HepG2 (cell line): ENCODE data around the gene SRXN1. TPM values are rescaled to one million over a fixed set of nuclear protein-coding genes. Genes with fewer than 3 reads are reported as not detected.

Experiments
- ATAC-seq: fragments of 200-7000 bp; cut with Tn5 transposase; 3 replicates; pipeline ENCODE4 v1.9.1; 2020; ENCODE audit warnings: mild to moderate bottlenecking, moderate library complexity
- Bru-seq: library from RNA; stranded (reverse); fragments of 400-500 nt; gene quantifications from one replicate; lab custom pipeline; 2021; lab: Mats Ljungman, UMichigan
- BruChase-seq, 2 experiments: library from RNA; stranded (reverse); fragments of 400-500 nt; gene quantifications; one replicate each; lab custom pipeline; 2021; lab: Mats Ljungman, UMichigan
- BruUV-seq: library from RNA; stranded (reverse); fragments of 400-500 nt; replicated peaks from 2 replicates; lab custom pipeline; 2021; lab: Mats Ljungman, UMichigan
- CTCF ChIA-PET: fragments of 300-600 bp; formaldehyde crosslinking; extraction: SDS; loops from one replicate; lab custom pipeline; 2021; ENCODE audit warnings: low total read pairs, inconsistent platforms, low intra/inter-chr PET ratio; lab: Yijun Ruan, JAX
- POLR2A ChIA-PET: fragments of 350-600 bp; sonication (Branson Sonifier 250); formaldehyde crosslinking; loops from one replicate; lab custom pipeline; 2020; ENCODE audit warnings: antibody characterized with exemption, inconsistent platforms; lab: Yijun Ruan, JAX
- DNase-seq: peaks from one replicate; pipeline ENCODE4 v3.0.0-alpha.2; 2015; ENCODE audit warnings: low spot score
- FAIRE-seq: peaks from 3 replicates; lab custom pipeline; 2011; peaks lifted over from hg19 to GRCh38; lab: Jason Lieb, UNC
- H2AFZ ChIP-seq: one replicate; pipeline ENCODE4 v1.6.1; 2011; ENCODE audit warnings: low read length, inconsistent platforms
- H3K27ac ChIP-seq: fragments of 300-600 bp; 3 replicates; pipeline ENCODE4 v1.8.0; 2011; ENCODE audit warnings: mixed run types, mild to moderate bottlenecking, mixed read lengths, low read length, inconsistent platforms; ENCODE audit not compliant: insufficient read depth; ENCODE audit errors: extremely low read length
- H3K27me3 ChIP-seq, 2 experiments: fragments of 200-600 bp in 1 of 2; 2 replicates in 1 of 2; 3 replicates in 1 of 2; pipeline versions ENCODE4 v1.6.0 to v1.8.0; 2011; ENCODE audit warnings: low read length in 2 of 2, mild to moderate bottlenecking in 2 of 2, moderate library complexity in 2 of 2, inconsistent platforms in 1 of 2; ENCODE audit not compliant: insufficient read depth in 2 of 2, control insufficient read depth in 1 of 2
- H3K36me3 ChIP-seq, 2 experiments: fragments of 200-600 bp in 1 of 2; replicated peaks in 1 of 2; 2 replicates in 1 of 2; 3 replicates in 1 of 2; pipeline versions ENCODE4 v1.5.1 to v1.8.0; 2011; ENCODE audit warnings: low read length in 2 of 2, inconsistent platforms in 1 of 2; ENCODE audit not compliant: insufficient read depth in 2 of 2, control insufficient read depth in 1 of 2
- H3K4me1 ChIP-seq: 2 replicates; pipeline ENCODE4 v1.5.1; 2012; ENCODE audit warnings: low read length, inconsistent platforms; ENCODE audit not compliant: insufficient read depth
- H3K4me2 ChIP-seq: 2 replicates; pipeline ENCODE4 v1.6.0; 2011; ENCODE audit warnings: low read depth, low read length, inconsistent platforms
- H3K4me3 ChIP-seq, 3 experiments: fragments of 200-600 bp in 1 of 3; sonication (generic), shearing (Covaris generic) in 1 of 3; replicated peaks in 1 of 3; 2 replicates each; pipeline ENCODE4 v1.5.1; 2011 to 2016; ENCODE audit warnings: low read length in 3 of 3, inconsistent platforms in 2 of 3, low read depth in 2 of 3, mild to moderate bottlenecking in 2 of 3, control low read depth in 1 of 3, mixed read lengths in 1 of 3; ENCODE audit not compliant: insufficient read depth in 1 of 3
- H3K79me2 ChIP-seq: one replicate; pipeline ENCODE4 v1.6.1; 2011; ENCODE audit warnings: low read length, inconsistent platforms; ENCODE audit not compliant: insufficient read depth
- H3K9ac ChIP-seq: 2 replicates; pipeline ENCODE4 v1.6.0; 2011; ENCODE audit warnings: mild to moderate bottlenecking, low read depth, low read length, inconsistent platforms; ENCODE audit not compliant: insufficient read depth
- H3K9me3 ChIP-seq: 2 replicates; pipeline ENCODE4 v1.5.1; 2012; ENCODE audit warnings: mild to moderate bottlenecking, low read length
- H4K20me1 ChIP-seq: 2 replicates; pipeline ENCODE4 v1.6.0; 2011; ENCODE audit warnings: inconsistent platforms, mild to moderate bottlenecking, low read length, moderate library complexity; ENCODE audit not compliant: insufficient read depth
- IRX3 ChIP-seq: sonication (generic); formaldehyde crosslinking; IDR thresholded peaks from 2 replicates; pipeline ENCODE4 v1.8.1; 2023; ENCODE audit warnings: mild to moderate bottlenecking, low read depth, missing genetic modification reagents, borderline replicate concordance
- RAD51 ChIP-seq: fragments of 450-650 bp; IDR thresholded peaks from 2 replicates; pipeline ENCODE4 v1.6.1; 2016; ENCODE audit warnings: borderline replicate concordance
- SIN3B ChIP-seq: fragments of 150-350 bp; IDR thresholded peaks from 2 replicates; pipeline ENCODE4 v1.6.1; 2014; ENCODE audit warnings: low read length
- TP53 ChIP-seq: sonication (generic); formaldehyde crosslinking; conservative IDR thresholded peaks from 2 replicates; pipeline ENCODE4 v1.4.0; 2020; ENCODE audit warnings: missing genetic modification reagents
- ZNF124 ChIP-seq: sonication (generic); formaldehyde crosslinking; IDR thresholded peaks from 2 replicates; pipeline ENCODE4 v1.4.0; 2020; ENCODE audit warnings: missing genetic modification reagents
- ZNF660 ChIP-seq: sonication (generic); formaldehyde crosslinking; IDR thresholded peaks from 2 replicates; pipeline ENCODE4 v1.5.1; 2020; ENCODE audit warnings: mild to moderate bottlenecking, low read depth, missing genetic modification reagents, borderline replicate concordance
- WGBS: methylation state at CpG from one replicate; pipeline ENCODE4 v1.1.6; 2017; ENCODE audit warnings: low lambda C conversion rate; 5-methylcytosine and 5-hydroxymethylcytosine counted together
- in situ Hi-C: cut with HindIII; loops from 2 replicates; pipeline ENCODE4 v1.10.0; 2017; ENCODE audit warnings: low pct_unique_long_range_greater_than_20kb; ENCODE audit not compliant: extremely low pct_ligation_motif_present
- intact Hi-C: fragments of 100-400 bp; cut with micrococcal nuclease; formaldehyde crosslinking; loops from one replicate; pipeline ENCODE4 v1.10.0; 2022; ENCODE audit not compliant: unreplicated experiment
- long read RNA-seq, 2 experiments: library from RNA in 1 of 2; library from polyadenylated mRNA in 1 of 2; stranded (forward) in 1 of 2; unstranded in 1 of 2; transcript quantifications; one replicate each; pipeline ENCODE4 v2.0.0, GENCODE V29; 2019 to 2022
- polyA minus RNA-seq, 3 experiments: library from RNA; depleted of rRNA, polyadenylated mRNA; stranded (reverse); fragments of >200 nt; gene quantifications; 2 replicates each; pipeline ENCODE4 v1.2.3, GENCODE V29; 2011; ENCODE audit warnings: low replicate concordance in 1 of 3
- polyA plus RNA-seq, 8 experiments: library from polyadenylated mRNA; depleted of rRNA in 3 of 8; stranded (reverse) in 7 of 8; unstranded in 1 of 8; fragments of >200 nt; fragmentation: Illumina TruSeq in 4 of 8; extraction: Trizol in 4 of 8; gene quantifications; 2 replicates each; pipeline versions ENCODE4 v1.2.1 to v1.2.3, GENCODE V29; 2011 to 2016; ENCODE audit warnings: low read depth in 4 of 8, missing spikeins in 1 of 8, mixed read lengths in 1 of 8; ENCODE audit not compliant: insufficient read depth in 1 of 8
- total RNA-seq, 5 experiments: library from RNA; depleted of rRNA; stranded (reverse); fragments of >200 nt; fragmentation: Illumina TruSeq; extraction: Trizol; gene quantifications; 2 replicates each; pipeline ENCODE4 v1.2.3, GENCODE V29; 2016; ENCODE audit warnings: low read depth in 1 of 5
- TF ChIP-seq, protein P1 (sequence below), 2 experiments: sonication (generic) in 1 of 2; formaldehyde crosslinking in 1 of 2; IDR thresholded peaks; 2 replicates each; pipeline versions ENCODE4 v1.4.0 to v1.6.1; 2018 to 2020; ENCODE audit warnings: missing genetic modification reagents in 2 of 2, borderline replicate concordance in 1 of 2, low read depth in 1 of 2, mild to moderate bottlenecking in 1 of 2, missing biosample characterization in 1 of 2
- TF ChIP-seq, protein P2 (sequence below): sonication (generic); formaldehyde crosslinking; conservative IDR thresholded peaks from 2 replicates; pipeline ENCODE4 v1.5.0; 2020; ENCODE audit warnings: missing genetic modification reagents
- TF ChIP-seq, protein P3 (sequence below): sonication (generic); formaldehyde crosslinking; IDR thresholded peaks from 2 replicates; pipeline ENCODE4 v1.4.0; 2020; ENCODE audit warnings: missing genetic modification reagents, borderline replicate concordance

The SRXN1 gene
- 87.7 and 98.2 TPM in 2 replicates for total RNA-seq (2016; rRNA removed; fragmentation: Illumina TruSeq; extraction: Trizol)
- total RNA-seq (2016; cell fraction: cytosol; rRNA removed; fragmentation: Illumina TruSeq; extraction: Trizol; ENCODE audit: low read depth), result 26.2 and 26.7 TPM in 2 replicates
- 85.6 and 95.5 TPM in 2 replicates for total RNA-seq (2016; cell fraction: insoluble cytoplasmic fraction; rRNA removed; fragmentation: Illumina TruSeq; extraction: Trizol)
- total RNA-seq (2016; cell fraction: membrane; rRNA removed; fragmentation: Illumina TruSeq; extraction: Trizol), result 86.8 and 92.3 TPM in 2 replicates
- 37.3 and 40.4 TPM in 2 replicates for total RNA-seq (2016; cell fraction: nucleus; rRNA removed; fragmentation: Illumina TruSeq; extraction: Trizol)
- polyA plus RNA-seq (2011; rRNA removed), result 29.9 and 41.3 TPM in 2 replicates
- 26.1 and 37.8 TPM in 2 replicates for polyA plus RNA-seq (2011; cell fraction: cytosol; rRNA removed)
- polyA plus RNA-seq (2011; cell fraction: nucleus; rRNA removed), result 10.4 and 16.8 TPM in 2 replicates
- polyA plus RNA-seq (2012), result 39.7 and 59.3 TPM in 2 replicates
- 18.8 and 21.5 TPM in 2 replicates for polyA plus RNA-seq (2016; cell fraction: cytosol; fragmentation: Illumina TruSeq; extraction: Trizol; ENCODE audit: low read depth)
- polyA plus RNA-seq (2016; cell fraction: insoluble cytoplasmic fraction; fragmentation: Illumina TruSeq; extraction: Trizol; ENCODE audit: low read depth), result 78.8 and 84.6 TPM in 2 replicates
- 49.8 and 51.3 TPM in 2 replicates for polyA plus RNA-seq (2016; cell fraction: membrane; fragmentation: Illumina TruSeq; extraction: Trizol; ENCODE audit: low read depth)
- polyA plus RNA-seq (2016; cell fraction: nucleus; fragmentation: Illumina TruSeq; extraction: Trizol; ENCODE audit: insufficient read depth, low read depth), result 53.3 and 55.5 TPM in 2 replicates
- polyA minus RNA-seq (2011; rRNA and poly(A)+ RNA removed; ENCODE audit: low replicate concordance), result 29.6 and 43.5 TPM in 2 replicates
- polyA minus RNA-seq (2011; cell fraction: cytosol; rRNA and poly(A)+ RNA removed), result 17.1 and 26.2 TPM in 2 replicates
- polyA minus RNA-seq (2011; cell fraction: nucleus; rRNA and poly(A)+ RNA removed), result 8.4 and 15.7 TPM in 2 replicates
- percentile 78 among the genes with signal in this experiment for Bru-seq, nascent RNA
- BruChase-seq, experiment 1, labeled RNA remaining after a 6-hour chase, result percentile 93 among the genes with signal in this experiment
- percentile 92 among the genes with signal in this experiment for BruChase-seq, experiment 2, labeled RNA remaining after a 2-hour chase
- long read RNA-seq, experiment 1, partial matches to known transcripts, result 0 of 3 reads
- long read RNA-seq, experiment 1, other reads (novel, unspliced or antisense), result 1 of 3 reads
- long read RNA-seq, experiment 2, transcript SRXN1-201 (2 exons, 2,698 nt), result major isoform, 242 of 322 reads
- long read RNA-seq, experiment 2, partial matches to known transcripts, result 76 of 322 reads
- long read RNA-seq, experiment 2, other reads (novel, unspliced or antisense), result 4 of 322 reads

DNA sequence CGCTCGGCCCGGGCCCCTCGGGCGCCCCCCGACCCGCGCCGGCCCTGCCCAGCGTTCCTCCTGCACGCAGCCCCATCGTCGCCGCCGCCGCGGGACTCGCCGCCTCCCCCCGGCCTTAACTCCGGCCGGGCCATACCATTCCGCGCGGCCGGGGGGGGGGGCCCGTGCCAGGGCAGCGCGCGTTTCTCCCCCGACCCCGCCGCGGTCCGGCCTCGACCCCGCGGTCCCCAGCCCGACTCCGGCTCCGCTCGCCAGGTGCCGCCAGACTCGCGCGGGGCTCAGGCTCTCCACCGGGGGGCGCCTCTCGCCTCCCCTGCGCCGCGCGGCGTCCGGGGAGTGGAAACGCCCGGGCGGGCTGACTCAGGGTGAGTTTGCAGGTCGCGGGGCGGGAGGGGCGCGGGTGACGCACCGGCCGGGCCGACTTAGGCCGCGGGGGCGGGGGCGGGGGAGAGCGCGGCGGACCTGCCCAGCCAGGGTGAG, at the start of gene SRXN1:
SRXN1 (minus strand) TSS at position 91 of the 480 bp plus-strand sequence; CDS start at position 76, 15 bp downstream.
- 2% methylated on average over 27 of the region's 74 CpGs for WGBS
- POLR2A ChIA-PET, result interaction anchor here (1.0 kb wide), 1 partner anchor 109 kb away, joined by 3 read pairs; no protein-coding TSS in a partner anchor
- TF ChIP-seq, protein P1, sequence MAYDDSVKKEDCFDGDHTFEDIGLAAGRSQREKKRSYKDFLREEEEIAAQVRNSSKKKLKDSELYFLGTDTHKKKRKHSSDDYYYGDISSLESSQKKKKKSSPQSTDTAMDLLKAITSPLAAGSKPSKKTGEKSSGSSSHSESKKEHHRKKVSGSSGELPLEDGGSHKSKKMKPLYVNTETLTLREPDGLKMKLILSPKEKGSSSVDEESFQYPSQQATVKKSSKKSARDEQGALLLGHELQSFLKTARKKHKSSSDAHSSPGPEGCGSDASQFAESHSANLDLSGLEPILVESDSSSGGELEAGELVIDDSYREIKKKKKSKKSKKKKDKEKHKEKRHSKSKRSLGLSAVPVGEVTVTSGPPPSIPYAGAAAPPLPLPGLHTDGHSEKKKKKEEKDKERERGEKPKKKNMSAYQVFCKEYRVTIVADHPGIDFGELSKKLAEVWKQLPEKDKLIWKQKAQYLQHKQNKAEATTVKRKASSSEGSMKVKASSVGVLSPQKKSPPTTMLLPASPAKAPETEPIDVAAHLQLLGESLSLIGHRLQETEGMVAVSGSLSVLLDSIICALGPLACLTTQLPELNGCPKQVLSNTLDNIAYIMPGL (CRISPR knock-in tag; IDR thresholded peaks at IDR 0.05; ENCODE audit: borderline replicate concordance in 1 of 2, low read depth in 1 of 2), result peak; percentile 92 to 99
- TF ChIP-seq, protein P2, sequence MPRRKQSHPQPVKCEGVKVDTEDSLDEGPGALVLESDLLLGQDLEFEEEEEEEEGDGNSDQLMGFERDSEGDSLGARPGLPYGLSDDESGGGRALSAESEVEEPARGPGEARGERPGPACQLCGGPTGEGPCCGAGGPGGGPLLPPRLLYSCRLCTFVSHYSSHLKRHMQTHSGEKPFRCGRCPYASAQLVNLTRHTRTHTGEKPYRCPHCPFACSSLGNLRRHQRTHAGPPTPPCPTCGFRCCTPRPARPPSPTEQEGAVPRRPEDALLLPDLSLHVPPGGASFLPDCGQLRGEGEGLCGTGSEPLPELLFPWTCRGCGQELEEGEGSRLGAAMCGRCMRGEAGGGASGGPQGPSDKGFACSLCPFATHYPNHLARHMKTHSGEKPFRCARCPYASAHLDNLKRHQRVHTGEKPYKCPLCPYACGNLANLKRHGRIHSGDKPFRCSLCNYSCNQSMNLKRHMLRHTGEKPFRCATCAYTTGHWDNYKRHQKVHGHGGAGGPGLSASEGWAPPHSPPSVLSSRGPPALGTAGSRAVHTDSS (CRISPR knock-in tag), result no peak
- TF ChIP-seq RAD51, result no peak
- no peak; the same call in 1 of the 2 replicates for TF ChIP-seq ZNF660 (CRISPR knock-in tag)
- TF ChIP-seq, protein P3, sequence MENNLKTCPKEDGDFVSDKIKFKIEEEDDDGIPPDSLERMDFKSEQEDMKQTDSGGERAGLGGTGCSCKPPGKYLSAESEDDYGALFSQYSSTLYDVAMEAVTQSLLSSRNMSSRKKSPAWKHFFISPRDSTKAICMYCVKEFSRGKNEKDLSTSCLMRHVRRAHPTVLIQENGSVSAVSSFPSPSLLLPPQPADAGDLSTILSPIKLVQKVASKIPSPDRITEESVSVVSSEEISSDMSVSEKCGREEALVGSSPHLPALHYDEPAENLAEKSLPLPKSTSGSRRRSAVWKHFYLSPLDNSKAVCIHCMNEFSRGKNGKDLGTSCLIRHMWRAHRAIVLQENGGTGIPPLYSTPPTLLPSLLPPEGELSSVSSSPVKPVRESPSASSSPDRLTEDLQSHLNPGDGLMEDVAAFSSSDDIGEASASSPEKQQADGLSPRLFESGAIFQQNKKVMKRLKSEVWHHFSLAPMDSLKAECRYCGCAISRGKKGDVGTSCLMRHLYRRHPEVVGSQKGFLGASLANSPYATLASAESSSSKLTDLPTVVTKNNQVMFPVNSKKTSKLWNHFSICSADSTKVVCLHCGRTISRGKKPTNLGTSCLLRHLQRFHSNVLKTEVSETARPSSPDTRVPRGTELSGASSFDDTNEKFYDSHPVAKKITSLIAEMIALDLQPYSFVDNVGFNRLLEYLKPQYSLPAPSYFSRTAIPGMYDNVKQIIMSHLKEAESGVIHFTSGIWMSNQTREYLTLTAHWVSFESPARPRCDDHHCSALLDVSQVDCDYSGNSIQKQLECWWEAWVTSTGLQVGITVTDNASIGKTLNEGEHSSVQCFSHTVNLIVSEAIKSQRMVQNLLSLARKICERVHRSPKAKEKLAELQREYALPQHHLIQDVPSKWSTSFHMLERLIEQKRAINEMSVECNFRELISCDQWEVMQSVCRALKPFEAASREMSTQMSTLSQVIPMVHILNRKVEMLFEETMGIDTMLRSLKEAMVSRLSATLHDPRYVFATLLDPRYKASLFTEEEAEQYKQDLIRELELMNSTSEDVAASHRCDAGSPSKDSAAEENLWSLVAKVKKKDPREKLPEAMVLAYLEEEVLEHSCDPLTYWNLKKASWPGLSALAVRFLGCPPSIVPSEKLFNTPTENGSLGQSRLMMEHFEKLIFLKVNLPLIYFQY (CRISPR knock-in tag), result peak; percentile 32; the same call in 1 of the 2 replicates
- TF ChIP-seq IRX3 (CRISPR knock-in tag), result peak; percentile 89; the same call in 1 of the 2 replicates
- 0 out of 2 replicates have a peak, but pooled peaks have one; percentile 42 for TF ChIP-seq ZNF124 (CRISPR knock-in tag)
- TF ChIP-seq SIN3B, result no peak
- no peak for TF ChIP-seq TP53 (CRISPR knock-in tag)

More for the DNA sequence above, at the start of gene SRXN1:
- Histone ChIP-seq H3K79me2 (peaks cover 13% of the 10 kb centered on the region), H3K36me3 (peaks cover 5 to 23% of the 10 kb centered on the region in 2 experiments), H2AFZ (peak within 1 kb of the TSS; percentile 21), H3K27ac (peak within 1 kb of the TSS; percentile 75), H3K4me1 (peaks cover 37% of the 10 kb centered on the region), H3K9me3 (no peaks in the 10 kb centered on the region), H3K9ac (peak within 1 kb of the TSS; percentile 87), H3K4me3 (peak within 1 kb of the TSS; percentile 67 to 96 (median 93)), H3K27me3 (peaks cover 4 to 30% of the 10 kb centered on the region in 2 experiments; a peak in 2 of 5 replicates), H3K4me2 (peak within 1 kb of the TSS; percentile 99), H4K20me1 (no peaks in the 10 kb centered on the region)
- in situ Hi-C loops, result no loop called here
- ATAC-seq (peak; percentile 87), DNase-seq (peak; percentile 92), FAIRE-seq (no peak)
- no TSS peak for BruUV-seq
- intact Hi-C loops, result no loop called here
- CTCF ChIA-PET, result interaction anchor here (1.2 to 2.3 kb wide), 4 partner anchors 14 to 91 kb away, joined by 3 to 14 read pairs (median 8); no protein-coding TSS in a partner anchor
